ENCODE measurements around the gene RRP1B.
"Not testable (repeated sequence)": the region's sequence is repeated elsewhere in the genome, so short reads cannot be mapped to it uniquely, and the experiment has no call there.

The RRP1B gene

GRCh38 chr21:43669828-43670605 lies 10.7 kb downstream of the RRP1B start:
- DNase-seq (ENCODE audit: low read depth): no peak
- no peak for TF ChIP-seq CTCF (IDR thresholded peaks at IDR 0.05; ENCODE audit: low read depth, low read length, missing control alignments)
- H3K4me3 ChIP-seq (ENCODE audit: low read depth, low read length): no peak overlapping the region

DNA sequence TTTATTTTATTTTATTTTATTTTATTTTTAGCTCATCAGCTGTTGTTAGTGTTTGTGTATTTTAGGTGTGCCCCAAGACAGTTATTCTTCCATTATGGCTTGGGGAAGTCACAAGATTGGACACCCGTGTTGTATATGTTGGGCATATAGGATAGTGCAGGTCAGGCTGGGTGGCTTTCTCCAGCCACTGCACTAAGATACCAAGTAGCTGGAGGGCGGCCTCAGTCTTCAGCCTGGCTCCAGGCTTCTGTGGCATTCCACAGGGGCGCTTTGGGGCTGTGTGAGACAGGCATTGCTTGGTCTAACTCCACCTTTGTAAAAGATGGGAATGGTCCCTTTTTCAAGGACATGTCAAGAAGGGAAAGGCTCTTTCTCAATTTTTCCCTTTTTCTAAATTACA lies 16.5 kb downstream of the RRP1B start:
- no peak for TF ChIP-seq CTCF (IDR thresholded peaks at IDR 0.05; ENCODE audit: low read depth, low read length, missing control alignments)
- DNase-seq (ENCODE audit: low read depth): no peak
- no peak overlapping the region for H3K4me3 ChIP-seq (ENCODE audit: low read depth, low read length)

GRCh38 chr21:43676391-43676790 lies 17.0 kb downstream of the RRP1B start:
- no peak for TF ChIP-seq CTCF (IDR thresholded peaks at IDR 0.05; ENCODE audit: low read depth, low read length, missing control alignments)
- no peak overlapping the region for H3K4me3 ChIP-seq (ENCODE audit: low read depth, low read length)
- DNase-seq (ENCODE audit: low read depth): no peak

GRCh38 chr21:43679951-43680350 lies 20.6 kb downstream of the RRP1B start:
- TF ChIP-seq CTCF (IDR thresholded peaks at IDR 0.05; ENCODE audit: low read depth, low read length, missing control alignments): no peak
- DNase-seq (ENCODE audit: low read depth): no peak
- no peak overlapping the region for H3K4me3 ChIP-seq (ENCODE audit: low read depth, low read length)

GRCh38 chr21:43680421-43680820 lies 21.1 kb downstream of the RRP1B start:
- not testable (repeated sequence) for DNase-seq (ENCODE audit: low read depth); H3K4me3 ChIP-seq (ENCODE audit: low read depth, low read length)

DNA sequence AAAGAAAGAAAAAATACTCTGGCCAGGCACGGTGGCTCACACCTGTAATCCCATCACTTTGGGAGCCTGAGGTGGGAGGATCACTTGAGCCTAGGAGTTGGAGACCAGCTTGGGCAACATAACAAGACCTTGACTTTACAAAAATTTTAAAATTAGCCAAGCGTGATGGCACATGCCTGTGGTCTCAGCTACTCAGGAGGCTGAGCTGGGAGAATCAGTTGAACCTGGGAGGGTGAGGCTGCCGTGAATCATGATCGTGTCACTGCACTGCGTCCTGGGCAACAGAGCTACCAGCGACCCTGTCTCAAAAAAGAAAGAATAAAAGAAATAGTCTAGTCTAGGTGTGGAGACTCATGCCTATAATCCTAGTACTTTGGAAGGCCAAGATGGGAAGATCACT lies 22.3 kb downstream of the RRP1B start:
- no peak overlapping the region for H3K4me3 ChIP-seq (ENCODE audit: low read depth, low read length)
- TF ChIP-seq CTCF (IDR thresholded peaks at IDR 0.05; ENCODE audit: low read depth, low read length, missing control alignments): no peak
- no peak for DNase-seq (ENCODE audit: low read depth)

GRCh38 chr21:43684424-43684823 lies 25.1 kb downstream of the RRP1B start:
- no peak for TF ChIP-seq CTCF (IDR thresholded peaks at IDR 0.05; ENCODE audit: low read depth, low read length, missing control alignments)
- no peak for DNase-seq (ENCODE audit: low read depth)
- no peak overlapping the region for H3K4me3 ChIP-seq (ENCODE audit: low read depth, low read length)

All from GM12864 (cell line).